HG03469 (cell line): ENCODE results near the gene WNT4.

ENCODE experiments used
- ATAC-seq: cut with Tn5 transposase; IDR thresholded peaks from one replicate; pipeline ENCODE4 v1.9.1; 2021; ENCODE audit warnings: mild to moderate bottlenecking, moderate library complexity, moderate number of reproducible peaks; ENCODE audit not compliant: unreplicated experiment

Gene WNT4

GRCh38 chr1:22089134-22089571 lies 53.7 kb downstream of the WNT4 start:
- no peak for ATAC-seq

GRCh38 chr1:22088331-22088730 lies 54.6 kb downstream of the WNT4 start:
- no peak for ATAC-seq

GRCh38 chr1:22080191-22080590 lies 62.7 kb downstream of the WNT4 start:
- no peak for ATAC-seq

- ATAC-seq, result no peak
Measured at GRCh38 chr1:22078133-22078532, 64.8 kb downstream of the WNT4 start.

GRCh38 chr1:22077728-22078127 lies 65.2 kb downstream of the WNT4 start:
- ATAC-seq, result no peak

- ATAC-seq, result no peak
Measured at GRCh38 chr1:22076346-22076745, 66.6 kb downstream of the WNT4 start.

GRCh38 chr1:22075718-22076117 lies 67.2 kb downstream of the WNT4 start:
- ATAC-seq, result no peak

GRCh38 chr1:22074803-22075202 lies 68.1 kb downstream of the WNT4 start:
- no peak for ATAC-seq

- ATAC-seq, result no peak
Measured at GRCh38 chr1:22071511-22071910, 71.4 kb downstream of the WNT4 start.
